ENCODE results near the gene STUM. TPM values are rescaled to one million over a fixed set of nuclear protein-coding genes. Genes with fewer than 3 reads are reported as not detected.

STUM gene
- total RNA-seq, 1 donor from 2014 or later: 6.4 TPM

- no peak for DNase-seq (ENCODE audit: extremely low spot score in 2 of 2)
- Histone ChIP-seq H3K36me3 (no peaks in the 10 kb centered on the region), H3K27ac (peak overlapping the region; percentile 98), H3K4me1 (peaks cover 100% of the 10 kb centered on the region), H3K27me3 (no peaks in the 10 kb centered on the region), H3K4me3 (no peak overlapping the region), H3K9me3 (no peaks in the 10 kb centered on the region)
- TF ChIP-seq POLR2AphosphoS5 (IDR thresholded peaks at IDR 0.05; ENCODE audit: insufficient read depth in 1 of 2, low read depth in 1 of 2): peak; percentile 29 to 47
- no peak for TF ChIP-seq POLR2A (IDR thresholded peaks at IDR 0.05)
- no peak for TF ChIP-seq CTCF (IDR thresholded peaks at IDR 0.05)
- intact Hi-C loops (cut with DNase I): no loop called here
Measured at GRCh38 chr1:226657895-226658545, 109.5 kb downstream of the STUM start.

- Histone ChIP-seq H3K4me1 (peaks cover 100% of the 10 kb centered on the region), H3K27me3 (no peaks in the 10 kb centered on the region), H3K9me3 (no peaks in the 10 kb centered on the region), H3K27ac (peak overlapping the region; percentile 98), H3K36me3 (no peaks in the 10 kb centered on the region), H3K4me3 (no peak overlapping the region)
- intact Hi-C loops (cut with DNase I): no loop called here
- no peak for DNase-seq (ENCODE audit: extremely low spot score in 2 of 2)
- TF ChIP-seq CTCF (IDR thresholded peaks at IDR 0.05) (no peak), POLR2A (IDR thresholded peaks at IDR 0.05) (no peak), POLR2AphosphoS5 (IDR thresholded peaks at IDR 0.05; ENCODE audit: insufficient read depth in 1 of 2, low read depth in 1 of 2) (peak in 1 of 2 donors; percentile 7)
Measured at GRCh38 chr1:226658546-226659125, 110.1 kb downstream of the STUM start.

Other genes starting within 250 kb of the STUM start
- 3.9 TPM for gene LIN9, start 239.6 kb upstream of the STUM start, total RNA-seq
- gene PARP1, start 140.7 kb upstream of the STUM start, total RNA-seq: 64.6 TPM
- gene ITPKB, start 190.5 kb downstream of the STUM start, total RNA-seq: 31.7 TPM